H9 (cell line): ENCODE results near the gene KRT2. TPM values are rescaled to one million over a fixed set of nuclear protein-coding genes. Genes with fewer than 3 reads are reported as not detected.

ENCODE experiments used
- DNase-seq: peaks from one replicate; pipeline ENCODE4 v3.0.0-alpha.2; 2017
- H2AFZ ChIP-seq: one replicate; pipeline ENCODE4 v1.6.1; 2013; ENCODE audit warnings: mild to moderate bottlenecking, low read length, control low read depth, moderate library complexity
- H2AK5ac ChIP-seq: 2 replicates; pipeline ENCODE4 v1.6.1; 2013; ENCODE audit warnings: low read length, control low read depth, mixed read lengths; ENCODE audit not compliant: insufficient read length
- H2BK120ac ChIP-seq: one replicate; pipeline ENCODE4 v1.6.1; 2013; ENCODE audit warnings: low read depth, mild to moderate bottlenecking, low read length, control low read depth, inconsistent platforms; ENCODE audit not compliant: poor library complexity, severe bottlenecking
- H2BK12ac ChIP-seq: 2 replicates; pipeline ENCODE4 v1.6.1; 2013; ENCODE audit warnings: low read length, control low read depth, mixed read lengths, low read depth; ENCODE audit not compliant: insufficient read length
- H2BK15ac ChIP-seq: 2 replicates; pipeline ENCODE4 v1.6.1; 2013; ENCODE audit warnings: low read depth, low read length, control low read depth
- H2BK20ac ChIP-seq: one replicate; pipeline ENCODE4 v1.6.1; 2013; ENCODE audit warnings: low read depth, mild to moderate bottlenecking, low read length, control low read depth, inconsistent platforms; ENCODE audit not compliant: poor library complexity, severe bottlenecking
- H2BK5ac ChIP-seq: 2 replicates; pipeline ENCODE4 v1.6.1; 2013; ENCODE audit warnings: low read length, control low read depth, mixed read lengths; ENCODE audit not compliant: insufficient read length
- H3K14ac ChIP-seq: 2 replicates; pipeline ENCODE4 v1.6.1; 2013; ENCODE audit warnings: low read length, control low read depth; ENCODE audit not compliant: insufficient read depth
- H3K18ac ChIP-seq: 2 replicates; pipeline ENCODE4 v1.6.1; 2013; ENCODE audit warnings: low read depth, mild to moderate bottlenecking, mixed read lengths, low read length, control low read depth; ENCODE audit not compliant: insufficient read length
- H3K23ac ChIP-seq: 2 replicates; pipeline ENCODE4 v1.6.1; 2013; ENCODE audit warnings: low read length, control low read depth, mixed read lengths, low read depth; ENCODE audit not compliant: insufficient read length
- H3K23me2 ChIP-seq: 2 replicates; pipeline ENCODE4 v1.6.1; 2013; ENCODE audit warnings: low read depth, mild to moderate bottlenecking, mixed read lengths, low read length, control low read depth; ENCODE audit not compliant: insufficient read length, poor library complexity, severe bottlenecking
- H3K27ac ChIP-seq: 2 replicates; pipeline ENCODE4 v1.5.1; 2013; ENCODE audit warnings: low read length, control low read depth, mixed read lengths, low read depth; ENCODE audit not compliant: insufficient read length
- H3K27me3 ChIP-seq: 2 replicates; pipeline ENCODE4 v1.6.1; 2013; ENCODE audit warnings: low read length, control low read depth, inconsistent platforms; ENCODE audit not compliant: insufficient read depth
- H3K4ac ChIP-seq: 2 replicates; pipeline ENCODE4 v1.6.1; 2013; ENCODE audit warnings: low read depth, mild to moderate bottlenecking, control low read depth, inconsistent platforms, low read length, moderate library complexity
- H3K4me1 ChIP-seq: 2 replicates; pipeline ENCODE4 v1.6.1; 2013; ENCODE audit warnings: low read length, control low read depth, inconsistent platforms; ENCODE audit not compliant: insufficient read depth
- H3K4me2 ChIP-seq: 2 replicates; pipeline ENCODE4 v1.6.1; 2013; ENCODE audit warnings: low read length, control low read depth, mixed read lengths; ENCODE audit not compliant: insufficient read length, insufficient read depth
- H3K56ac ChIP-seq: 2 replicates; pipeline ENCODE4 v1.6.1; 2013; ENCODE audit warnings: low read depth, mild to moderate bottlenecking, mixed read lengths, low read length, control low read depth; ENCODE audit not compliant: insufficient read length
- H3K79me1 ChIP-seq: 2 replicates; pipeline ENCODE4 v1.6.1; 2013; ENCODE audit warnings: low read depth, mild to moderate bottlenecking, moderate library complexity, low read length, control low read depth, inconsistent platforms; ENCODE audit not compliant: insufficient read depth, poor library complexity, severe bottlenecking
- H3K79me2 ChIP-seq: 2 replicates; pipeline ENCODE4 v1.6.1; 2013; ENCODE audit warnings: low read length, control low read depth, inconsistent platforms; ENCODE audit not compliant: insufficient read depth
- H3K9ac ChIP-seq: 2 replicates; pipeline ENCODE4 v1.6.1; 2013; ENCODE audit warnings: low read length, control low read depth, mixed read lengths; ENCODE audit not compliant: insufficient read length; ENCODE audit errors: extremely low read depth
- H3K9me3 ChIP-seq: one replicate; pipeline ENCODE4 v1.6.1; 2013; ENCODE audit warnings: low read depth, low read length, inconsistent platforms; ENCODE audit not compliant: control insufficient read depth
- H3T11ph ChIP-seq: one replicate; pipeline ENCODE4 v1.6.1; 2013; ENCODE audit warnings: mild to moderate bottlenecking, low read length, control low read depth, inconsistent platforms
- H4K20me1 ChIP-seq: one replicate; pipeline ENCODE4 v1.6.1; 2013; ENCODE audit not compliant: control insufficient read depth, insufficient read length, insufficient read depth
- H4K5ac ChIP-seq: 2 replicates; pipeline ENCODE4 v1.6.1; 2013; ENCODE audit warnings: low read depth, mild to moderate bottlenecking, mixed read lengths, low read length, control low read depth; ENCODE audit not compliant: insufficient read length
- H4K8ac ChIP-seq: replicated peaks from 2 replicates; pipeline ENCODE4 v1.6.1; 2013; ENCODE audit warnings: low read length, control low read depth, mixed read lengths, low read depth; ENCODE audit not compliant: insufficient read length
- H4K91ac ChIP-seq: 2 replicates; pipeline ENCODE4 v1.6.1; 2013; ENCODE audit warnings: low read depth, mild to moderate bottlenecking, moderate library complexity, mixed read lengths, low read length, control low read depth; ENCODE audit not compliant: insufficient read length
- H3K27ac Mint-ChIP-seq, 3 experiments: 2 replicates in 2 of 3; 3 replicates in 1 of 3; pipeline ENCODE4 v1.8.0; 2020 to 2021; ENCODE audit warnings: mixed read lengths in 3 of 3, mild to moderate bottlenecking in 1 of 3, moderate library complexity in 1 of 3
- H3K27me3 Mint-ChIP-seq: 2 replicates; pipeline ENCODE4 v1.8.0; 2021; ENCODE audit warnings: low read depth, mild to moderate bottlenecking, moderate library complexity, mixed read lengths
- H3K36me3 Mint-ChIP-seq, 3 experiments: 2 replicates in 2 of 3; 3 replicates in 1 of 3; pipeline ENCODE4 v1.8.0; 2020 to 2021; ENCODE audit warnings: low read depth in 3 of 3, mixed read lengths in 3 of 3; ENCODE audit not compliant: insufficient read depth in 1 of 3
- H3K4me1 Mint-ChIP-seq, 2 experiments: 2 replicates each; pipeline ENCODE4 v1.8.0; 2020; ENCODE audit warnings: mixed read lengths in 2 of 2
- H3K4me3 Mint-ChIP-seq, 2 experiments: 2 replicates in 1 of 2; 3 replicates in 1 of 2; pipeline ENCODE4 v1.8.0; 2020 to 2021; ENCODE audit warnings: mild to moderate bottlenecking in 2 of 2, mixed read lengths in 2 of 2, moderate library complexity in 1 of 2
- H3K9me3 Mint-ChIP-seq, 2 experiments: 2 replicates in 1 of 2; 3 replicates in 1 of 2; pipeline ENCODE4 v1.8.0; 2020; ENCODE audit warnings: mild to moderate bottlenecking in 2 of 2, mixed read lengths in 2 of 2, moderate library complexity in 1 of 2
- WGBS: extraction: QIAGEN DNeasy Blood & Tissue Kit; methylation state at CpG from one replicate; pipeline ENCODE4 v1.1.7; 2013; ENCODE audit warnings: missing lambda C conversion rate, low lambda C conversion rate, mixed read lengths; ENCODE audit not compliant: insufficient read length; ENCODE audit errors: extremely low coverage; 5-methylcytosine and 5-hydroxymethylcytosine counted together
- total RNA-seq: library from RNA; stranded (reverse); gene quantifications from 2 replicates; pipeline ENCODE4 v1.2.1, GENCODE V29; 2021
- TF ChIP-seq, protein P1 (sequence below): fragments of 200-600 bp; sonication (generic); conservative IDR thresholded peaks from 3 replicates; pipeline ENCODE4 v1.8.0; 2021; ENCODE audit warnings: antibody characterized with exemption, mild to moderate bottlenecking

The KRT2 gene
- total RNA-seq, 1 experiment from 2014 or later, result not detected

DNA sequence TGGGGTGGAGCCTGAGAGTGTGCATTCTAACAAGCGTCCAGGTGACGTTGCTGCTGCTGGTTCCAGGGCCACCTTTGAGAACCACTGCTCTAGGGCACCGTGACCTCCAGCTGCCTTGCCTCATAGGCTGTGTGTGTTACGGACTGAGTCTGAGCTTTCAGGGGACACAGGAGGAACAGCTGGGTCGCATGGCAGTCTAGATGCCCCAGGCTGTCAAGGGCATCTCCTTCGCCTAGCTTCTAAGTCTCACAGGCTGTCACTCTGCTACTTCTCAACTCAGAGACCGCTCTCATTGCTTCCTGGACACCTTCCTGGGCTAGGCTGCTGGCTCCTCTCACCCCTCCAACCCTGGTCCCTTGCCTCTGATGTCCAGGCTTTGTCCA is 34.6 kb downstream of the KRT2 start:
- Histone ChIP-seq H3K18ac (no peak overlapping the region), H3K79me1 (no peaks in the 10 kb centered on the region), H3K23me2 (no peaks in the 10 kb centered on the region), H4K20me1 (no peaks in the 10 kb centered on the region), H3K9ac (no peak overlapping the region), H4K91ac (no peak overlapping the region), H4K5ac (no peak overlapping the region), H3K56ac (no peak overlapping the region), H3K4me2 (no peak overlapping the region), H3K4me1 (no peaks in the 10 kb centered on the region), H3K14ac (no peak overlapping the region), H3K4ac (no peak overlapping the region), H3K9me3 (no peaks in the 10 kb centered on the region), H2AFZ (no peak overlapping the region), H2BK120ac (no peak overlapping the region), H3K27me3 (no peaks in the 10 kb centered on the region), H3T11ph (no peak overlapping the region), H3K27ac (no peak overlapping the region), H2AK5ac (no peak overlapping the region), H2BK15ac (no peak overlapping the region), H3K79me2 (no peaks in the 10 kb centered on the region), H4K8ac (no peak overlapping the region), H2BK12ac (no peak overlapping the region), H2BK5ac (no peak overlapping the region), H2BK20ac (no peak overlapping the region), H3K23ac (no peak overlapping the region)
- H3K36me3 Mint-ChIP-seq, result no peaks in the 10 kb centered on the region
- no peaks in the 10 kb centered on the region for H3K9me3 Mint-ChIP-seq
- no CpG with 5 or more reads among the region's 7 CpGs for WGBS
- TF ChIP-seq, protein P1, sequence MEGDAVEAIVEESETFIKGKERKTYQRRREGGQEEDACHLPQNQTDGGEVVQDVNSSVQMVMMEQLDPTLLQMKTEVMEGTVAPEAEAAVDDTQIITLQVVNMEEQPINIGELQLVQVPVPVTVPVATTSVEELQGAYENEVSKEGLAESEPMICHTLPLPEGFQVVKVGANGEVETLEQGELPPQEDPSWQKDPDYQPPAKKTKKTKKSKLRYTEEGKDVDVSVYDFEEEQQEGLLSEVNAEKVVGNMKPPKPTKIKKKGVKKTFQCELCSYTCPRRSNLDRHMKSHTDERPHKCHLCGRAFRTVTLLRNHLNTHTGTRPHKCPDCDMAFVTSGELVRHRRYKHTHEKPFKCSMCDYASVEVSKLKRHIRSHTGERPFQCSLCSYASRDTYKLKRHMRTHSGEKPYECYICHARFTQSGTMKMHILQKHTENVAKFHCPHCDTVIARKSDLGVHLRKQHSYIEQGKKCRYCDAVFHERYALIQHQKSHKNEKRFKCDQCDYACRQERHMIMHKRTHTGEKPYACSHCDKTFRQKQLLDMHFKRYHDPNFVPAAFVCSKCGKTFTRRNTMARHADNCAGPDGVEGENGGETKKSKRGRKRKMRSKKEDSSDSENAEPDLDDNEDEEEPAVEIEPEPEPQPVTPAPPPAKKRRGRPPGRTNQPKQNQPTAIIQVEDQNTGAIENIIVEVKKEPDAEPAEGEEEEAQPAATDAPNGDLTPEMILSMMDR, result no peak
- no peak overlapping the region; a peak in 1 of 7 replicates for H3K27ac Mint-ChIP-seq
- H3K4me1 Mint-ChIP-seq, result peaks cover 6 to 8% of the 10 kb centered on the region in 2 experiments; a peak in 3 of 4 replicates
- H3K27me3 Mint-ChIP-seq, result peaks cover 19% of the 10 kb centered on the region
- no peak overlapping the region for H3K4me3 Mint-ChIP-seq
- peak; percentile 26 for DNase-seq
